Heart left ventricle (tissue), 16 donors: ENCODE data around the gene SPSB1. TPM values are rescaled to one million over a fixed set of nuclear protein-coding genes. Genes with fewer than 3 reads are reported as not detected.

Experiments used
- ATAC-seq, 4 donors: fragments of 200-7000 bp; cut with Tn5 transposase; one replicate each; pipeline ENCODE4 v1.9.1; 2020 to 2022; ENCODE audit warnings: moderate library complexity in 4 of 4, mild to moderate bottlenecking in 3 of 4, moderate number of reproducible peaks in 1 of 4
- DNase-seq, 5 donors: peaks; one replicate each; pipeline ENCODE4 v3.0.0-alpha.2; 2020
- H3K27ac ChIP-seq, 12 donors: fragments of 200-600 bp; sonication (generic) in 4 of 12; one replicate each; pipeline versions ENCODE4 v1.5.0 to v1.8.0; 2016 to 2022; ENCODE audit warnings: mild to moderate bottlenecking in 2 of 12
- H3K27me3 ChIP-seq, 9 donors: fragments of 200-600 bp; sonication (generic) in 2 of 9; one replicate each; pipeline versions ENCODE4 v1.5.1 to v1.8.0; 2016 to 2022; ENCODE audit warnings: mild to moderate bottlenecking in 3 of 9
- H3K36me3 ChIP-seq, 9 donors: fragments of 200-600 bp; sonication (generic) in 2 of 9; one replicate each; pipeline versions ENCODE4 v1.5.0 to v1.8.0; 2018 to 2022; ENCODE audit warnings: mild to moderate bottlenecking in 2 of 9
- H3K4me1 ChIP-seq, 12 donors: fragments of 200-600 bp; sonication (generic) in 4 of 12; one replicate each; pipeline versions ENCODE4 v1.5.0 to v1.8.0; 2016 to 2022; ENCODE audit warnings: mild to moderate bottlenecking in 3 of 12
- H3K4me3 ChIP-seq, 12 donors: fragments of 200-600 bp; sonication (generic) in 4 of 12; one replicate each; pipeline versions ENCODE4 v1.5.0 to v1.8.0; 2017 to 2022; ENCODE audit warnings: mild to moderate bottlenecking in 9 of 12, moderate library complexity in 4 of 12
- H3K9me3 ChIP-seq, 12 donors: fragments of 200-600 bp; sonication (generic) in 4 of 12; one replicate each; pipeline versions ENCODE4 v1.5.0 to v1.8.0; 2016 to 2022; ENCODE audit warnings: mild to moderate bottlenecking in 1 of 12
- POLR2A ChIP-seq, 2 donors: fragments of 450-650 bp; IDR thresholded peaks; one replicate each; pipeline ENCODE4 v1.6.1; 2017; ENCODE audit warnings: antibody characterized with exemption in 2 of 2, mild to moderate bottlenecking in 2 of 2, moderate library complexity in 2 of 2
- WGBS, 4 donors: extraction: QIAGEN DNeasy Blood & Tissue Kit in 2 of 4; methylation state at CpG; one replicate each; pipeline versions ENCODE4 v1.1.5 to v1.1.7; 2013 to 2018; 5-methylcytosine and 5-hydroxymethylcytosine counted together
- intact Hi-C, 10 donors: fragments of 100-400 bp; cut with DNase I; formaldehyde crosslinking; loops; one replicate each; pipeline versions ENCODE4 v1.11.1 to v1.14.2; 2022
- polyA plus RNA-seq, 2 donors: library from polyadenylated mRNA; stranded (reverse); fragments of 200-250 nt; gene quantifications; one replicate each; pipeline ENCODE4 v1.2.3, GENCODE V29; 2013
- total RNA-seq, 9 donors: library from RNA; depleted of rRNA in 2 of 9; stranded (reverse); fragments of >200 nt in 2 of 9; fragmentation: NEBNext Ultra II Directional in 3 of 9; extraction: Animal tissue kit (Norgen Biotek cat#: 25700) in 3 of 9; gene quantifications; one replicate each; pipeline versions ENCODE4 v1.1.0 to v1.2.4, GENCODE V29; 2016 to 2023
- TF ChIP-seq, protein P1 (sequence below), 12 donors: fragments of 200-600 bp; sonication (generic) in 4 of 12; IDR thresholded peaks; one replicate each; pipeline versions ENCODE4 v1.5.0 to v1.8.0; 2018 to 2022; ENCODE audit warnings: antibody characterized with exemption in 12 of 12, mild to moderate bottlenecking in 5 of 12
- donor health status: ischemic (EF 13 %, LVEDD 7.1; RV severe dilation, severe dysfunction).
- donor health status: healthy with polysubstance abuse.
- donor health status: DM: no; HTN: yes; CAD: no.
- donor health status: DM: no; HTN: no; CAD: no.
- donor health status: ischemic (EF 25% LVEDD 6.9; RV normal size, moderate dysfunction).
- donor health status: ischemic (EF 25% LVEDD 5.7; RV mildly dilated, moderate dysfunction).
- donor health status: healthy.
- donor health status: DM: yes; HTN: yes; CAD: no.
- donor health status: ischemic (EF 35%, LVEDD 5.7; RV mildly dilated, moderate dysfunction).
- donor health status: nonischemic (EF 11% LVEDD 7.7; RV severe dilation, severe dysfunction).
- donor health status: DM: yes; HTN: yes; CAD: no.
- donor health status: PGD.
- donor health status: ischemic (EF 29% LVEDD 5.4; RV normal size, mild dysfunction).
- donor health status: nonischemic (EF 23%, LVEDD 6.1; RV moderate dilation, normal function).

Gene SPSB1
- total and polyA plus RNA-seq, 11 donors: 7.0 to 27.2 (median 9.2) TPM

GRCh38 chr1:9388335-9389180 is 95.9 kb downstream of the SPSB1 start:
- Histone ChIP-seq H3K4me1 (peaks cover 0 to 32% (median 19%) of the 10 kb centered on the region in 12 donors), H3K36me3 (no peaks in the 10 kb centered on the region), H3K9me3 (no peaks in the 10 kb centered on the region), H3K27me3 (no peaks in the 10 kb centered on the region), H3K27ac (peak overlapping the region in 1 of 12 donors; percentile 11), H3K4me3 (no peak overlapping the region)
- DNase-seq: no peak
- 60 to 74% (median 65%) methylated on average over 13 to 18 of the region's 18 CpGs for WGBS, 4 donors
- intact Hi-C loops: loop anchor here in 2 of 10 donors (10.0 kb wide), 1 partner anchor 56 kb away; no protein-coding TSS in a partner anchor
- ATAC-seq: peak in 1 of 4 donors; percentile 25
- no peak for TF ChIP-seq POLR2A (IDR thresholded peaks at IDR 0.05)
- TF ChIP-seq, protein P1, sequence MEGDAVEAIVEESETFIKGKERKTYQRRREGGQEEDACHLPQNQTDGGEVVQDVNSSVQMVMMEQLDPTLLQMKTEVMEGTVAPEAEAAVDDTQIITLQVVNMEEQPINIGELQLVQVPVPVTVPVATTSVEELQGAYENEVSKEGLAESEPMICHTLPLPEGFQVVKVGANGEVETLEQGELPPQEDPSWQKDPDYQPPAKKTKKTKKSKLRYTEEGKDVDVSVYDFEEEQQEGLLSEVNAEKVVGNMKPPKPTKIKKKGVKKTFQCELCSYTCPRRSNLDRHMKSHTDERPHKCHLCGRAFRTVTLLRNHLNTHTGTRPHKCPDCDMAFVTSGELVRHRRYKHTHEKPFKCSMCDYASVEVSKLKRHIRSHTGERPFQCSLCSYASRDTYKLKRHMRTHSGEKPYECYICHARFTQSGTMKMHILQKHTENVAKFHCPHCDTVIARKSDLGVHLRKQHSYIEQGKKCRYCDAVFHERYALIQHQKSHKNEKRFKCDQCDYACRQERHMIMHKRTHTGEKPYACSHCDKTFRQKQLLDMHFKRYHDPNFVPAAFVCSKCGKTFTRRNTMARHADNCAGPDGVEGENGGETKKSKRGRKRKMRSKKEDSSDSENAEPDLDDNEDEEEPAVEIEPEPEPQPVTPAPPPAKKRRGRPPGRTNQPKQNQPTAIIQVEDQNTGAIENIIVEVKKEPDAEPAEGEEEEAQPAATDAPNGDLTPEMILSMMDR (IDR thresholded peaks at IDR 0.05): no peak

DNA sequence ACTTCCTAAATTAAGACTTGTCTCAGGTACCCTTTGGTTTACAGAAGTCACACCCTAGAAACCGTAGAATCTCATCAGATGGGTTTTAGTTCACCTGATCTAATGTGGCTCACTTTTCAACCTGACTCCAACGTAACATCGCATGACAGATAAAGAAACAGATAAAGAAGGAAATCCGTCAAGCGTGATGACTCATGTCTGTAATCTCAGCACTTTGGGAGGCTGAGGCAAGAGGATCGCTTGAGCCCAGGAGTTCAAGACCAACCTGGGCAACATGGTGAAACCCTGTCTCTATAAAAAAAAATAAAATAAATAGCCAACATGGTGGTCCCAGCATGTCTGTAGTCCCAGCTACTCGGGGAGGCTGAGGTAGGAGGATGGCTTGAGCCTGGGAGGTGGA is 97.3 kb downstream of the SPSB1 start:
- no peak overlapping the region for H3K27ac ChIP-seq
- no peaks in the 10 kb centered on the region for H3K27me3 ChIP-seq
- H3K36me3 ChIP-seq: no peaks in the 10 kb centered on the region
- ATAC-seq (no peak), DNase-seq (no peak)
- no peak overlapping the region for H3K4me3 ChIP-seq
- intact Hi-C loops: loop anchor here in 2 of 10 donors (10.0 kb wide), 1 partner anchor 55 kb away; no protein-coding TSS in a partner anchor
- 85 to 90% (median 88%) methylated on average over 7 of the region's 7 CpGs for WGBS, 4 donors
- no peak for TF ChIP-seq POLR2A (IDR thresholded peaks at IDR 0.05)
- TF ChIP-seq, protein P1 (IDR thresholded peaks at IDR 0.05): no peak
- H3K4me1 ChIP-seq: peaks cover 0 to 19% (median 11%) of the 10 kb centered on the region in 12 donors
- peaks cover 0 to 5% (median 0%) of the 10 kb centered on the region in 12 donors for H3K9me3 ChIP-seq

DNA sequence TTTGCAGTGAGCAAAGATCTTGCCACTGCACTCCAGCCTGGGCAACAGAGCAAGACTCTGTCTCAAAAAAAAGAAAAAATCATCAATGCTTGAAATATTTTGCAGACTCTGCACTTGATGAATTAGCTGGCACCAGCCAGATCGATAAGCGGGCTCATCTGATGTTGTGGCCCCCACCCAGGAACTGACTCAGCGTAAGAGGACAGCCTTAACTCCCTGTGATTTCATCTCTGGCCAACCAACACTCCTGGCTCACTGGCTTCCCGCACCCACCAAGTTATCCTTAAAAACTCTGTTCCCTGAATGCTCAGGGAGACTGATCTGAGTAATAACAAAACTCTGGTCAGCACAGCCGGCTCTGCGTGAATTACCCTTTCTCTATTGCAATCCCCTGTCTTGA is 98.9 kb downstream of the SPSB1 start:
- no peak for ATAC-seq
- intact Hi-C loops: no loop called here

DNA sequence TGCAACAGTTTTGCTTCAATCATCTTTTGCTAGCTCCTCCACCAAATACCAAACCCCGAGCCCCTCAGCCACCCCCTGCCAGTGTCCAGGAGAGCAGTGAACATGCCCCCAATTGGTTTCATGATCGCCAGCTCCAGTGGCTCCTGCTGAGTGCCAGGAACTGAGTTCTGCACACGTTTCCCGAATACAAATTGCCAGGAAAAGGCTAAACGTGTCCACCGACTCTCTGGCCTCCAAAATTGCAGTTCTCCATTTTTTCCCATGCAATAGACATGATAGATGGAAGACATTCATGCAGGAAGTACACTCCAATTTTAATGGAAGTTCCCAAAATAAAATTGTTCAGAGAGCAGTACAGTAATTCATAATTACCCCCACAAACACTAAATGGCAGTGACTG is 101.3 kb downstream of the SPSB1 start:
- no peak overlapping the region for H3K4me3 ChIP-seq
- H3K9me3 ChIP-seq: peaks cover 0 to 9% (median 0%) of the 10 kb centered on the region in 12 donors
- H3K27ac ChIP-seq: no peak overlapping the region
- TF ChIP-seq POLR2A (IDR thresholded peaks at IDR 0.05): no peak
- TF ChIP-seq, protein P1 (IDR thresholded peaks at IDR 0.05): no peak
- ATAC-seq (no peak), DNase-seq (no peak)
- H3K4me1 ChIP-seq: peaks cover 0 to 6% (median 0%) of the 10 kb centered on the region in 12 donors
- H3K36me3 ChIP-seq: no peaks in the 10 kb centered on the region
- no peaks in the 10 kb centered on the region for H3K27me3 ChIP-seq
- 46 to 87% (median 73%) methylated on average over 6 of the region's 6 CpGs for WGBS, 4 donors
- intact Hi-C loops: no loop called here

More for the DNA sequence above, 98.9 kb downstream of the SPSB1 start:
- no peak overlapping the region for H3K4me3 ChIP-seq
- no peaks in the 10 kb centered on the region for H3K36me3 ChIP-seq
- 86 to 92% (median 87%) methylated on average over 6 of the region's 6 CpGs for WGBS, 4 donors
- peaks cover 0 to 10% (median 6%) of the 10 kb centered on the region in 12 donors for H3K4me1 ChIP-seq
- DNase-seq: no peak
- H3K27me3 ChIP-seq: no peaks in the 10 kb centered on the region
- TF ChIP-seq POLR2A (IDR thresholded peaks at IDR 0.05): no peak
- TF ChIP-seq, protein P1 (IDR thresholded peaks at IDR 0.05): no peak
- no peak overlapping the region for H3K27ac ChIP-seq
- peaks cover 0 to 9% (median 0%) of the 10 kb centered on the region in 12 donors for H3K9me3 ChIP-seq
